Mammary epithelial cell (primary cell): Measurements from ENCODE around the gene LIMK1.

Experiments used
- CTCF ChIP-seq, 2 donors: IDR thresholded peaks in 1 of 2; conservative IDR thresholded peaks in 1 of 2; 2 replicates each; pipeline ENCODE4 v1.5.1; 2011 to 2012; ENCODE audit warnings: inconsistent platforms in 2 of 2, low read length in 2 of 2, mild to moderate bottlenecking in 2 of 2, control low read depth in 1 of 2, low read depth in 1 of 2; ENCODE audit not compliant: insufficient read depth in 1 of 2; ENCODE audit errors: extremely low read depth in 1 of 2
- EZH2 ChIP-seq: IDR thresholded peaks from 2 replicates; pipeline ENCODE4 v1.6.1; 2012; ENCODE audit warnings: low read length, inconsistent platforms, borderline replicate concordance

GRCh38 chr7:74165867-74166593, 82.4 kb downstream of the LIMK1 start:
- TF ChIP-seq CTCF (conservative IDR thresholded peaks at IDR 0.05 in 1 of 2, IDR thresholded peaks at IDR 0.05 in 1 of 2; ENCODE audit: extremely low read depth in 1 of 2, insufficient read depth in 1 of 2, low read depth in 1 of 2, low read length in 2 of 2) (no peak), EZH2 (no peak)
